ENCODE data around the gene LTBP2.

Gene LTBP2

DNA sequence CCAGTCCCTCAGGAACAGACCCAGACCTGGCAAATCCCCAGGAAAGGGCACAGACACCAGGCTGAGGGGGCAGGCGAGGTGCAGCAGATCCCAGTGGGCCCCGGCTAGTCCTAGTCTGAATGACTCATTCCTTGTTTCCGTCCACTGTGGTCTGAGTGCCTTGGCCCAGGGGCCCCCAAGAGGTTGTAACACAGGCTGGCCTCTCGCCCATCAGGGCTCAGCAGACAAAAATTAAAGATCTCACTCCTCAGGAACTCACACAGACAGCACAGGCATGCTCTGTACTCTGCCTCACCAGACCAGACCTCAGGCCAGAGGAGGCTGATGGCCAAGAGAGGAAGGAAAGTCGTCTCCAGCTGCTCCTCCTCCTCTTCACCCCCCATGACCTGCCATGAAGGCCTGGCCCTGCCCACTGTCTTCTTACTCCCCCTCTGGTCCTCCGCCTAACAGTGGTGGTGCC lies 7.7 kb upstream of the LTBP2 start:
- TF ChIP-seq, protein P1, sequence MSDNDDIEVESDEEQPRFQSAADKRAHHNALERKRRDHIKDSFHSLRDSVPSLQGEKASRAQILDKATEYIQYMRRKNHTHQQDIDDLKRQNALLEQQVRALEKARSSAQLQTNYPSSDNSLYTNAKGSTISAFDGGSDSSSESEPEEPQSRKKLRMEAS (IDR thresholded peaks at IDR 0.05) = peak; percentile 28; the same call in 1 of the 2 replicates
- TF ChIP-seq EP300 (IDR thresholded peaks at IDR 0.05; ENCODE audit: borderline replicate concordance) = peak; percentile 89
- peak; percentile 82 for TF ChIP-seq NFIC (IDR thresholded peaks at IDR 0.05)
- TF ChIP-seq TCF12 (IDR thresholded peaks at IDR 0.05; ENCODE audit: low read depth) = peak; percentile 83
- TF ChIP-seq FOXM1 (IDR thresholded peaks at IDR 0.05; ENCODE audit: borderline replicate concordance, low read depth) = peak; percentile 74
- TF ChIP-seq RAD21 (IDR thresholded peaks at IDR 0.05; ENCODE audit: low read depth) = no peak
- TF ChIP-seq CEBPB (IDR thresholded peaks at IDR 0.05) = no peak

DNA sequence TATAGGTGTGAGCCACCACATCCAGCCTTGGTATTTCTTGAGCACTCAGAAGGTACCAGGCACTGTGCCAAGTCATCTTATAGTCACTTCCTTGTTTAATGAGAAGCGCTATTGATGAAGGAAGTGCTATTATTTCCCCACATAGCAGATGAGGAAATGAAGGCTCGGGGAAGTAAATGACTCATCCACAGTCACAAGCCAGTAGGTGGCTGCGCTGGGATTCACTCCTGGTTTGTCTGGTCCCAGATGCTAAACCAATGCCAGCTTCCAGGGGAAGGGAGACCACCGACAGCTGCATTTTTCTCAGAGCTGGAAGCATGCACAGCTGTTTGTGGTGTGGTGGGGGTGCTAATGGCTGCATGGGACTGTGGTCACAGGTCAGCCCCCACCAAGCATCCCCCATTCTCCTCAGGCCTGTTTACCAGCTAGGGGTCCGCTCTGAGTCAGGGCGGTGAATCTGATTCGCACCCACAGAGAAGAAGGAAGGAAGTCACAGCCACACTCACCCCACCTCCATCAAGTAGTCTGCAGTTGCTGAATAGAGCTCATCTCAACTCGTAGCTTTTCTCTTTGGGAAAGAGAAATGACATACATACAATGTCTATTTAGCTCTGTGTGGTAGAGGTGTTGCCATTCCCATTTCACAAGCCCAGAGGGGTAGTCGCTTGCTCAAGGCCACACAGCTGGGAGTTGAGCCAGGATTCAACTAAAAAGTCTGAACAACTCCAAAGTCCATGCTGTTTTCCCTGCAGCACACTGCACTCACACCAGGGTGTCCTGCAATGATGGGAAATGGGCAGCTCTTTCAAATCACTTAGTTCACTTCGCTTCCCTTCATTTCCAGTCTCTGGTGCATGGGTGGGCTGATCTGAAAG lies 6.3 kb upstream of the LTBP2 start:
- TF ChIP-seq NFIC (IDR thresholded peaks at IDR 0.05) (peak; percentile 56; the same call in 1 of the 2 replicates), EGR1 (IDR thresholded peaks at IDR 0.05) (no peak)

DNA sequence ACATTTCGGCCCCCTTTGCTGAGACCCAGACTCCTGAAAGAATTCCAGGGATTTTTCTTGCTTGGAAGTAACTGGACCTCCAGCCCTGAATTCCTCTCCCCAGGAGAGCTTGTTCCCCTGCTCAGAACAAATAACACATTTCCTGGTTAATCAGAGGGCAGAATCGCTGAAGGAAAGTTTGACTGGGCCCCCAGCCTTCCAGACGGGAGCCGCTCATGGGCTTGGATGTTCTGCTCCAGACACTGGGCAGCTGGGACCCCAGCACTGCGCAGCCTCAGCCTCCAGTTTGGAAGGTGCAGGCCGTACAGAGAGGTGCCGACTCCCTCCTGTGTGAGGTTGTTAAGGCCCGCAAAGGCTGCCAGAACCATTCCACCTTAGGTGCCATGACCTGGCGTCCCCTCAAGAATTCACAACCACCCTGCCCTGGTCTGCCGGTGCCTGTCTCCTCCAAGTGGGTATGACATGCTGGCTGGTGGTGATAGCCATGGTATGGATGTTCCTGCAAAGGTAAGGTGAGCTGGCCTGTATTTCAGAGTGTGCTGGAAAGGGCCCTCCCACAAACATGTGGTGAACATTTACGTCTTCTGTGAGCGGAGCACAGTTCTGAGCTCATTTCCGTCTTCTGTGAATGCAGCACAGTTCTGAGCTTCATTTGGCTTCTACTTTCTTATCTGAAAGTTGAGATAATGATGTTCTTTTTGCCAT lies 5.1 kb upstream of the LTBP2 start:
- TF ChIP-seq TEAD4 (IDR thresholded peaks at IDR 0.05) (0 out of 2 replicates have a peak, but pooled peaks have one; percentile 7), YY1 (IDR thresholded peaks at IDR 0.05; ENCODE audit: low read depth) (no peak), ZBTB7A (IDR thresholded peaks at IDR 0.05; ENCODE audit: low read depth) (no peak), NFIC (IDR thresholded peaks at IDR 0.05) (no peak)
- TF ChIP-seq, protein P2, sequence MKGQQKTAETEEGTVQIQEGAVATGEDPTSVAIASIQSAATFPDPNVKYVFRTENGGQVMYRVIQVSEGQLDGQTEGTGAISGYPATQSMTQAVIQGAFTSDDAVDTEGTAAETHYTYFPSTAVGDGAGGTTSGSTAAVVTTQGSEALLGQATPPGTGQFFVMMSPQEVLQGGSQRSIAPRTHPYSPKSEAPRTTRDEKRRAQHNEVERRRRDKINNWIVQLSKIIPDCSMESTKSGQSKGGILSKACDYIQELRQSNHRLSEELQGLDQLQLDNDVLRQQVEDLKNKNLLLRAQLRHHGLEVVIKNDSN (IDR thresholded peaks at IDR 0.05) = no peak
- TF ChIP-seq, protein P3, sequence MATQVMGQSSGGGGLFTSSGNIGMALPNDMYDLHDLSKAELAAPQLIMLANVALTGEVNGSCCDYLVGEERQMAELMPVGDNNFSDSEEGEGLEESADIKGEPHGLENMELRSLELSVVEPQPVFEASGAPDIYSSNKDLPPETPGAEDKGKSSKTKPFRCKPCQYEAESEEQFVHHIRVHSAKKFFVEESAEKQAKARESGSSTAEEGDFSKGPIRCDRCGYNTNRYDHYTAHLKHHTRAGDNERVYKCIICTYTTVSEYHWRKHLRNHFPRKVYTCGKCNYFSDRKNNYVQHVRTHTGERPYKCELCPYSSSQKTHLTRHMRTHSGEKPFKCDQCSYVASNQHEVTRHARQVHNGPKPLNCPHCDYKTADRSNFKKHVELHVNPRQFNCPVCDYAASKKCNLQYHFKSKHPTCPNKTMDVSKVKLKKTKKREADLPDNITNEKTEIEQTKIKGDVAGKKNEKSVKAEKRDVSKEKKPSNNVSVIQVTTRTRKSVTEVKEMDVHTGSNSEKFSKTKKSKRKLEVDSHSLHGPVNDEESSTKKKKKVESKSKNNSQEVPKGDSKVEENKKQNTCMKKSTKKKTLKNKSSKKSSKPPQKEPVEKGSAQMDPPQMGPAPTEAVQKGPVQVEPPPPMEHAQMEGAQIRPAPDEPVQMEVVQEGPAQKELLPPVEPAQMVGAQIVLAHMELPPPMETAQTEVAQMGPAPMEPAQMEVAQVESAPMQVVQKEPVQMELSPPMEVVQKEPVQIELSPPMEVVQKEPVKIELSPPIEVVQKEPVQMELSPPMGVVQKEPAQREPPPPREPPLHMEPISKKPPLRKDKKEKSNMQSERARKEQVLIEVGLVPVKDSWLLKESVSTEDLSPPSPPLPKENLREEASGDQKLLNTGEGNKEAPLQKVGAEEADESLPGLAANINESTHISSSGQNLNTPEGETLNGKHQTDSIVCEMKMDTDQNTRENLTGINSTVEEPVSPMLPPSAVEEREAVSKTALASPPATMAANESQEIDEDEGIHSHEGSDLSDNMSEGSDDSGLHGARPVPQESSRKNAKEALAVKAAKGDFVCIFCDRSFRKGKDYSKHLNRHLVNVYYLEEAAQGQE (IDR thresholded peaks at IDR 0.05; ENCODE audit: low read depth) = no peak
- TF ChIP-seq, protein P1 (IDR thresholded peaks at IDR 0.05) = no peak

DNA sequence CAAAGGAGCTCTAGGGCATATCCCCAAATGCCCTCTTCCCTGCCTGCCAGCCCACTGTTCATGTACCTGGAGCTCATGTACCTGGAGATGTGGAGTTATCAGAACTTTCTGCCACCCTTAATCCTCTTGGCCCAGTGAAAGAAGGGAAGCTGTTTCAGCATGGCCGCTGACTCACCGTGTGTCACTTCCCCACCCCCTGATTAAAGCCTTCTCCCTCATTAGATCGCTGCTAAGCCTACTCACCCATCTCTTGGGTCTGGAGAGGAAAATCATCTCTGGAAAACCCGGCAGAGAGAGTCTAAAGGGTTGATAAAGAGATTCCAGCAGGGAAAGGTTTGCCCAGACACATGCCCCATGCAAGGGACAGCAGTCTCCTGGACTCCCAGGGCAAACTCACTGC lies 4.5 kb upstream of the LTBP2 start:
- TF ChIP-seq, protein P2 (IDR thresholded peaks at IDR 0.05) = no peak
- TF ChIP-seq EP300 (IDR thresholded peaks at IDR 0.05; ENCODE audit: borderline replicate concordance) (no peak), TCF12 (IDR thresholded peaks at IDR 0.05; ENCODE audit: low read depth) (no peak), TEAD4 (IDR thresholded peaks at IDR 0.05) (no peak), FOXM1 (IDR thresholded peaks at IDR 0.05; ENCODE audit: borderline replicate concordance, low read depth) (no peak), EGR1 (IDR thresholded peaks at IDR 0.05) (no peak), TAF1 (IDR thresholded peaks at IDR 0.05; ENCODE audit: low read depth) (no peak), CREB1 (IDR thresholded peaks at IDR 0.05; ENCODE audit: low read depth) (no peak), NFIC (IDR thresholded peaks at IDR 0.05) (no peak), ZBTB7A (IDR thresholded peaks at IDR 0.05; ENCODE audit: low read depth) (no peak), RAD21 (IDR thresholded peaks at IDR 0.05; ENCODE audit: low read depth) (no peak), CEBPB (IDR thresholded peaks at IDR 0.05) (no peak)
- TF ChIP-seq, protein P1 (IDR thresholded peaks at IDR 0.05) = no peak
- TF ChIP-seq, protein P3 (IDR thresholded peaks at IDR 0.05; ENCODE audit: low read depth) = no peak

DNA sequence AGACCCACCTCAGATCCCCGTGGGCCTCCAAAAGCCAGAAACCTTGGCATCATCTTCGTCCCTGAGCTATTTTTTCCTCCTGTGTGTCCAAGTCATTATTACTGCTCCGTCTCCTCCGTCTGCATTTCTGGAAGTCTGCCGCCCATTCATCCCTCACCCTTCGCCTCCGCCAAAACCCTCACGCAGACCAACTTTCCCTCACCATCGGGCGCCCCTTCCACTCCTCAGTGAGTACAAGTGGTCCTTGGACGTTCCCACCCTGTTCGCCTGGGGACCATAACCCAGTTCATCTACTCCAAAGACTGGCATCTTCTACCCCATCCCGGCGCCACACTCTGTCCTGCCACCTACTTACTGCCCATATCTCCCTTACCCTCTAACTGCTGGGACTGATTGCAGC lies 3.7 kb upstream of the LTBP2 start:
- TF ChIP-seq CREB1 (IDR thresholded peaks at IDR 0.05; ENCODE audit: low read depth) (no peak), NFIC (IDR thresholded peaks at IDR 0.05) (no peak), YY1 (IDR thresholded peaks at IDR 0.05; ENCODE audit: low read depth) (no peak), EP300 (IDR thresholded peaks at IDR 0.05; ENCODE audit: borderline replicate concordance) (no peak), TCF12 (IDR thresholded peaks at IDR 0.05; ENCODE audit: low read depth) (no peak), RAD21 (IDR thresholded peaks at IDR 0.05; ENCODE audit: low read depth) (no peak), FOXM1 (IDR thresholded peaks at IDR 0.05; ENCODE audit: borderline replicate concordance, low read depth) (no peak), ZBTB7A (IDR thresholded peaks at IDR 0.05; ENCODE audit: low read depth) (no peak), EGR1 (IDR thresholded peaks at IDR 0.05) (no peak)
- TF ChIP-seq, protein P2 (IDR thresholded peaks at IDR 0.05) = no peak
- TF ChIP-seq, protein P3 (IDR thresholded peaks at IDR 0.05; ENCODE audit: low read depth) = no peak
